MM.1S (cell line): ENCODE measurements around the gene GRB10.

Experiments used
- CTCF ChIP-seq: fragments of 300-600 bp; sonication (generic); IDR thresholded peaks from 2 replicates; pipeline ENCODE4 v1.5.1; 2016; ENCODE audit warnings: antibody characterized with exemption, low read length, mixed read lengths
- EZH2 ChIP-seq: fragments of 300-600 bp; sonication (generic); optimal IDR thresholded peaks from 2 replicates; pipeline ENCODE3; 2017; ENCODE audit warnings: low read depth, mild to moderate bottlenecking, antibody characterized with exemption, low read length, mixed read lengths
- EZH2phosphoT487 ChIP-seq: fragments of 300-600 bp; sonication (generic); IDR thresholded peaks from 2 replicates; pipeline ENCODE4 v1.6.1; 2018; ENCODE audit warnings: antibody characterized with exemption, low read length

GRCh38 chr7:50653981-50654425 lies 128.7 kb downstream of the GRB10 start:
- no peak for TF ChIP-seq CTCF
- TF ChIP-seq EZH2phosphoT487: no peak
- no peak for TF ChIP-seq EZH2
